ENCODE measurements around the gene LKAAEAR1.
A peak's percentile ranks its signal among the peaks of the same experiment; 100 is the strongest.

LKAAEAR1 gene

GRCh38 chr20:64065062-64065973, 18.9 kb downstream of the LKAAEAR1 start:
- H3K36me3 ChIP-seq (ENCODE audit: insufficient read depth, low read length), result no peaks in the 10 kb centered on the region
- no peak overlapping the region for H3K4me2 ChIP-seq (ENCODE audit: insufficient read depth, low read length)
- no peak overlapping the region for H3K4me3 ChIP-seq (ENCODE audit: low read depth in 1 of 2, low read length in 2 of 2)
- ATAC-seq (ENCODE audit: insufficient read depth, low read depth), result no peak
- H3K27ac ChIP-seq (ENCODE audit: low read length), result no peak overlapping the region
- peaks cover 34% of the 10 kb centered on the region for H3K4me1 ChIP-seq (ENCODE audit: insufficient read depth, low read length)
- no peaks in the 10 kb centered on the region for H3K9me3 ChIP-seq (ENCODE audit: insufficient read depth, low read length, severe bottlenecking)
- no peaks in the 10 kb centered on the region for H3K27me3 ChIP-seq (ENCODE audit: insufficient read depth, low read length, poor library complexity)
- DNase-seq, result no peak
- H3K9ac ChIP-seq (ENCODE audit: low read depth, low read length), result no peak overlapping the region
- H2AFZ ChIP-seq (ENCODE audit: low read depth, low read length), result no peak overlapping the region
- H3K79me2 ChIP-seq (ENCODE audit: insufficient read depth, low read length), result peaks cover 5% of the 10 kb centered on the region; the same call in 1 of the 2 replicates
- peaks cover 23% of the 10 kb centered on the region for H4K20me1 ChIP-seq (ENCODE audit: insufficient read depth, low read length)
- TF ChIP-seq EZH2 (IDR thresholded peaks at IDR 0.05; ENCODE audit: borderline replicate concordance, low read depth, low read length, severe bottlenecking), result no peak
- TF ChIP-seq CTCF (IDR thresholded peaks at IDR 0.05; ENCODE audit: borderline replicate concordance, extremely low read depth, low read length, poor library complexity, severe bottlenecking), result no peak

GRCh38 chr20:64064145-64064698, 20.0 kb downstream of the LKAAEAR1 start:
- DNase-seq, result no peak
- Histone ChIP-seq H3K4me1 (ENCODE audit: insufficient read depth, low read length) (peaks cover 34% of the 10 kb centered on the region), H4K20me1 (ENCODE audit: insufficient read depth, low read length) (peaks cover 17% of the 10 kb centered on the region), H3K9ac (ENCODE audit: low read depth, low read length) (peak overlapping the region; percentile 87; the same call in 1 of the 2 replicates), H3K36me3 (ENCODE audit: insufficient read depth, low read length) (no peaks in the 10 kb centered on the region), H3K4me3 (ENCODE audit: low read depth in 1 of 2, low read length in 2 of 2) (peak overlapping the region in 1 of 2 experiments; percentile 69; a peak in 2 of 4 replicates), H3K79me2 (ENCODE audit: insufficient read depth, low read length) (peaks cover 5% of the 10 kb centered on the region; the same call in 1 of the 2 replicates), H2AFZ (ENCODE audit: low read depth, low read length) (no peak overlapping the region), H3K9me3 (ENCODE audit: insufficient read depth, low read length, severe bottlenecking) (no peaks in the 10 kb centered on the region), H3K4me2 (ENCODE audit: insufficient read depth, low read length) (peak overlapping the region; percentile 91), H3K27ac (ENCODE audit: low read length) (no peak overlapping the region), H3K27me3 (ENCODE audit: insufficient read depth, low read length, poor library complexity) (no peaks in the 10 kb centered on the region)
- TF ChIP-seq CTCF (IDR thresholded peaks at IDR 0.05; ENCODE audit: borderline replicate concordance, extremely low read depth, low read length, poor library complexity, severe bottlenecking), result no peak
- TF ChIP-seq EZH2 (IDR thresholded peaks at IDR 0.05; ENCODE audit: borderline replicate concordance, low read depth, low read length, severe bottlenecking), result no peak
- no peak for ATAC-seq (ENCODE audit: insufficient read depth, low read depth)

- peak overlapping the region; percentile 74 for H2AFZ ChIP-seq (ENCODE audit: low read depth, low read length)
- DNase-seq (no peak), ATAC-seq (ENCODE audit: insufficient read depth, low read depth) (no peak)
- no peaks in the 10 kb centered on the region for H3K36me3 ChIP-seq (ENCODE audit: insufficient read depth, low read length)
- H4K20me1 ChIP-seq (ENCODE audit: insufficient read depth, low read length), result peaks cover 14% of the 10 kb centered on the region
- H3K9me3 ChIP-seq (ENCODE audit: insufficient read depth, low read length, severe bottlenecking), result no peaks in the 10 kb centered on the region
- peak overlapping the region; percentile 69 to 83 for H3K4me3 ChIP-seq (ENCODE audit: low read depth in 1 of 2, low read length in 2 of 2)
- no peaks in the 10 kb centered on the region for H3K27me3 ChIP-seq (ENCODE audit: insufficient read depth, low read length, poor library complexity)
- H3K4me1 ChIP-seq (ENCODE audit: insufficient read depth, low read length), result peaks cover 34% of the 10 kb centered on the region
- peaks cover 5% of the 10 kb centered on the region; the same call in 1 of the 2 replicates for H3K79me2 ChIP-seq (ENCODE audit: insufficient read depth, low read length)
- H3K4me2 ChIP-seq (ENCODE audit: insufficient read depth, low read length), result peak overlapping the region; percentile 91
- peak overlapping the region; percentile 57 for H3K27ac ChIP-seq (ENCODE audit: low read length)
- TF ChIP-seq CTCF (IDR thresholded peaks at IDR 0.05; ENCODE audit: borderline replicate concordance, extremely low read depth, low read length, poor library complexity, severe bottlenecking) (no peak), EZH2 (IDR thresholded peaks at IDR 0.05; ENCODE audit: borderline replicate concordance, low read depth, low read length, severe bottlenecking) (no peak)
- peak overlapping the region; percentile 87 for H3K9ac ChIP-seq (ENCODE audit: low read depth, low read length)
These were observed 20.6 kb downstream of the LKAAEAR1 start for GRCh38 chr20:64063389-64064144.
